ES-I3 (cell line): ENCODE results near the gene TMEM220.

Source experiments
- H3K36me3 ChIP-seq: 2 replicates; pipeline ENCODE4 v1.6.1; 2013; ENCODE audit warnings: mild to moderate bottlenecking, low read length, control low read depth, moderate library complexity; ENCODE audit not compliant: insufficient read depth
- H3K4me1 ChIP-seq: 2 replicates; pipeline ENCODE4 v1.6.1; 2013; ENCODE audit warnings: mild to moderate bottlenecking, control low read depth, low read length; ENCODE audit not compliant: insufficient read depth
- H3K9ac ChIP-seq: 2 replicates; pipeline ENCODE4 v1.6.1; 2013; ENCODE audit warnings: low read depth, mild to moderate bottlenecking, low read length, moderate library complexity
- H3K9me3 ChIP-seq: 2 replicates; pipeline ENCODE4 v1.6.1; 2013; ENCODE audit warnings: mild to moderate bottlenecking, low read length, moderate library complexity; ENCODE audit not compliant: control insufficient read depth, insufficient read depth

TMEM220 gene

GRCh38 chr17:10729334-10730193 lies at the start of gene TMEM220:
TMEM220 (minus strand) TSS chr17:10730023; CDS start chr17:10729851, 172 bp downstream.
- Histone ChIP-seq H3K4me1 (0 out of 2 replicates have a peak, but pooled peaks cover 4% of the 10 kb centered on the region), H3K9ac (peak within 1 kb of the TSS; percentile 84), H3K9me3 (0 out of 2 replicates have a peak, but pooled peaks cover 2% of the 10 kb centered on the region), H3K36me3 (no peaks in the 10 kb centered on the region)

GRCh38 chr17:10779609-10780008 lies 49.8 kb upstream of the TMEM220 start:
- Histone ChIP-seq H3K4me1 (no peaks in the 10 kb centered on the region; the same call in 1 of the 2 replicates), H3K9ac (no peak overlapping the region), H3K9me3 (peaks cover 8% of the 10 kb centered on the region; the same call in 1 of the 2 replicates), H3K36me3 (no peaks in the 10 kb centered on the region)

GRCh38 chr17:10777890-10778289 lies 48.1 kb upstream of the TMEM220 start:
- H3K9me3 ChIP-seq, result peaks cover 8% of the 10 kb centered on the region; the same call in 1 of the 2 replicates
- no peak overlapping the region for H3K9ac ChIP-seq
- no peaks in the 10 kb centered on the region for H3K36me3 ChIP-seq
- no peaks in the 10 kb centered on the region for H3K4me1 ChIP-seq

- H3K4me1 ChIP-seq, result no peaks in the 10 kb centered on the region
- no peaks in the 10 kb centered on the region for H3K36me3 ChIP-seq
- no peak overlapping the region for H3K9ac ChIP-seq
- peaks cover 8% of the 10 kb centered on the region; the same call in 1 of the 2 replicates for H3K9me3 ChIP-seq
Measured at GRCh38 chr17:10777131-10777807, 47.4 kb upstream of the TMEM220 start.

- H3K9ac ChIP-seq, result no peak overlapping the region
- H3K9me3 ChIP-seq, result peaks cover 9% of the 10 kb centered on the region; the same call in 1 of the 2 replicates
- no peaks in the 10 kb centered on the region for H3K4me1 ChIP-seq
- no peaks in the 10 kb centered on the region for H3K36me3 ChIP-seq
Measured at GRCh38 chr17:10776381-10776780, 46.6 kb upstream of the TMEM220 start.

- H3K4me1 ChIP-seq, result no peaks in the 10 kb centered on the region
- H3K36me3 ChIP-seq, result no peaks in the 10 kb centered on the region
Measured at GRCh38 chr17:10775740-10776356, 46.0 kb upstream of the TMEM220 start.

GRCh38 chr17:10775058-10775457 lies 45.2 kb upstream of the TMEM220 start:
- H3K4me1 ChIP-seq, result no peaks in the 10 kb centered on the region
- no peak overlapping the region for H3K9ac ChIP-seq
- no peaks in the 10 kb centered on the region for H3K36me3 ChIP-seq
- H3K9me3 ChIP-seq, result peaks cover 9% of the 10 kb centered on the region; the same call in 1 of the 2 replicates

More at GRCh38 chr17:10775740-10776356, 46.0 kb upstream of the TMEM220 start:
- no peak overlapping the region for H3K9ac ChIP-seq
- H3K9me3 ChIP-seq, result peaks cover 9% of the 10 kb centered on the region; the same call in 1 of the 2 replicates

- H3K36me3 ChIP-seq, result no peaks in the 10 kb centered on the region
- H3K9me3 ChIP-seq, result peaks cover 9% of the 10 kb centered on the region; the same call in 1 of the 2 replicates
- no peak overlapping the region for H3K9ac ChIP-seq
- H3K4me1 ChIP-seq, result no peaks in the 10 kb centered on the region
Measured at GRCh38 chr17:10773391-10773790, 43.6 kb upstream of the TMEM220 start.

- H3K36me3 ChIP-seq, result no peaks in the 10 kb centered on the region
- H3K9ac ChIP-seq, result no peak overlapping the region
- H3K4me1 ChIP-seq, result no peaks in the 10 kb centered on the region
- H3K9me3 ChIP-seq, result peaks cover 9% of the 10 kb centered on the region; the same call in 1 of the 2 replicates
Measured at GRCh38 chr17:10772425-10773380, 42.9 kb upstream of the TMEM220 start.

GRCh38 chr17:10771148-10771547 lies 41.3 kb upstream of the TMEM220 start:
- Histone ChIP-seq H3K4me1 (no peaks in the 10 kb centered on the region), H3K36me3 (no peaks in the 10 kb centered on the region), H3K9ac (no peak overlapping the region), H3K9me3 (peaks cover 8% of the 10 kb centered on the region; the same call in 1 of the 2 replicates)

- H3K4me1 ChIP-seq, result no peaks in the 10 kb centered on the region
Measured at GRCh38 chr17:10769840-10770239, 40.0 kb upstream of the TMEM220 start.

GRCh38 chr17:10768750-10769251 lies 39.0 kb upstream of the TMEM220 start:
- Histone ChIP-seq H3K36me3 (no peaks in the 10 kb centered on the region), H3K4me1 (no peaks in the 10 kb centered on the region), H3K9ac (no peak overlapping the region), H3K9me3 (peaks cover 2% of the 10 kb centered on the region; the same call in 1 of the 2 replicates)

More at GRCh38 chr17:10769840-10770239, 40.0 kb upstream of the TMEM220 start:
- H3K9ac ChIP-seq, result no peak overlapping the region
- H3K9me3 ChIP-seq, result peaks cover 2% of the 10 kb centered on the region; the same call in 1 of the 2 replicates
- no peaks in the 10 kb centered on the region for H3K36me3 ChIP-seq

GRCh38 chr17:10767232-10767631 lies 37.4 kb upstream of the TMEM220 start:
- Histone ChIP-seq H3K4me1 (no peaks in the 10 kb centered on the region), H3K9ac (no peak overlapping the region), H3K9me3 (peaks cover 2% of the 10 kb centered on the region; the same call in 1 of the 2 replicates), H3K36me3 (no peaks in the 10 kb centered on the region)
